IMR-90 (cell line): ENCODE results near the gene SLC39A11. TPM values are rescaled to one million over a fixed set of nuclear protein-coding genes. Genes with fewer than 3 reads are reported as not detected.

Experiments used
- ATAC-seq: fragments of 200-7000 bp; cut with Tn5 transposase; 2 replicates; pipeline ENCODE4 v1.9.1; 2020; ENCODE audit warnings: low read depth, mild to moderate bottlenecking, moderate library complexity
- BruUV-seq: library from RNA; stranded (reverse); fragments of 400-500 nt; replicated peaks from 2 replicates; lab custom pipeline; 2021; lab: Mats Ljungman, UMichigan
- CTCF ChIA-PET: fragments of 300-600 bp; formaldehyde crosslinking; extraction: SDS; loops from one replicate; lab custom pipeline; 2021; ENCODE audit warnings: antibody characterized with exemption; lab: Yijun Ruan, JAX
- POLR2A ChIA-PET: fragments of 300-600 bp; sonication (Branson Sonifier 250); formaldehyde crosslinking; loops from one replicate; lab custom pipeline; 2022; ENCODE audit warnings: antibody characterized with exemption; ENCODE audit not compliant: unreplicated experiment; lab: Charles Lee
- DNase-seq: peaks from one replicate; pipeline ENCODE4 v3.0.0; 2013
- H2AFZ ChIP-seq: replicated peaks from 2 replicates; pipeline ENCODE3; 2013; ENCODE audit warnings: low read length, mild to moderate bottlenecking; ENCODE audit not compliant: poor library complexity
- H2AK5ac ChIP-seq: 2 replicates; pipeline ENCODE4 v1.6.1; 2013; ENCODE audit warnings: low read depth, low read length, inconsistent platforms
- H2AK9ac ChIP-seq: replicated peaks from 2 replicates; pipeline ENCODE3; 2013; ENCODE audit warnings: mild to moderate bottlenecking, low read depth, low read length, moderate library complexity; ENCODE audit not compliant: poor library complexity
- H2BK120ac ChIP-seq: 2 replicates; pipeline ENCODE4 v1.6.1; 2013; ENCODE audit warnings: low read depth, low read length, inconsistent platforms
- H2BK15ac ChIP-seq: 3 replicates; pipeline ENCODE4 v1.6.1; 2013; ENCODE audit warnings: low read depth, low read length, inconsistent platforms
- H2BK20ac ChIP-seq: 2 replicates; pipeline ENCODE4 v1.6.1; 2013; ENCODE audit warnings: low read depth, mild to moderate bottlenecking, inconsistent platforms, low read length, moderate library complexity
- H2BK5ac ChIP-seq: 2 replicates; pipeline ENCODE4 v1.6.1; 2013; ENCODE audit warnings: mild to moderate bottlenecking, low read depth, low read length, inconsistent platforms; ENCODE audit not compliant: poor library complexity, severe bottlenecking
- H3K14ac ChIP-seq: replicated peaks from 2 replicates; pipeline ENCODE4 v1.6.1; 2013; ENCODE audit warnings: low read depth, low read length, inconsistent platforms
- H3K18ac ChIP-seq: 2 replicates; pipeline ENCODE4 v1.6.1; 2013; ENCODE audit warnings: low read depth, low read length, control low read depth
- H3K23ac ChIP-seq: 2 replicates; pipeline ENCODE4 v1.6.1; 2013; ENCODE audit warnings: low read depth, low read length, inconsistent platforms
- H3K27ac ChIP-seq: 2 replicates; pipeline ENCODE4 v1.5.1; 2013; ENCODE audit warnings: mild to moderate bottlenecking, control low read depth, low read length; ENCODE audit not compliant: insufficient read depth
- H3K27me3 ChIP-seq: 2 replicates; pipeline ENCODE4 v1.6.1; 2013; ENCODE audit warnings: low read length; ENCODE audit not compliant: control insufficient read depth, insufficient read depth
- H3K36me3 ChIP-seq: 2 replicates; pipeline ENCODE4 v1.6.1; 2013; ENCODE audit warnings: low read length, mixed read lengths; ENCODE audit not compliant: control insufficient read depth, insufficient read depth
- H3K4ac ChIP-seq: 2 replicates; pipeline ENCODE4 v1.6.1; 2013; ENCODE audit warnings: low read depth, low read length, inconsistent platforms
- H3K4me1 ChIP-seq: 2 replicates; pipeline ENCODE4 v1.6.1; 2013; ENCODE audit warnings: low read length, mixed read lengths; ENCODE audit not compliant: control insufficient read depth, insufficient read depth
- H3K4me2 ChIP-seq: 2 replicates; pipeline ENCODE4 v1.6.1; 2013; ENCODE audit warnings: low read depth, mild to moderate bottlenecking, control low read depth, low read length, moderate library complexity
- H3K4me3 ChIP-seq: 2 replicates; pipeline ENCODE4 v1.5.1; 2013; ENCODE audit warnings: low read depth, mild to moderate bottlenecking, control low read depth, low read length, moderate library complexity; ENCODE audit not compliant: insufficient read depth
- H3K56ac ChIP-seq: 2 replicates; pipeline ENCODE4 v1.6.1; 2013; ENCODE audit warnings: low read length, inconsistent platforms; ENCODE audit not compliant: insufficient read depth; ENCODE audit errors: extremely low read depth
- H3K79me1 ChIP-seq, 2 experiments: 2 replicates each; pipeline ENCODE4 v1.6.1; 2013; ENCODE audit warnings: low read length in 2 of 2, inconsistent platforms in 1 of 2, low read depth in 1 of 2
- H3K9ac ChIP-seq: 2 replicates; pipeline ENCODE4 v1.6.1; 2013; ENCODE audit warnings: low read depth, low read length, control low read depth
- H3K9me1 ChIP-seq: 2 replicates; pipeline ENCODE4 v1.6.1; 2013; ENCODE audit warnings: low read length, inconsistent platforms; ENCODE audit not compliant: insufficient read depth
- H3K9me3 ChIP-seq: 2 replicates; pipeline ENCODE4 v1.6.1; 2013; ENCODE audit warnings: low read length; ENCODE audit not compliant: control insufficient read depth, insufficient read depth
- H4K20me1 ChIP-seq: 2 replicates; pipeline ENCODE4 v1.6.1; 2013; ENCODE audit warnings: low read length, inconsistent platforms; ENCODE audit not compliant: insufficient read depth
- H4K5ac ChIP-seq: 2 replicates; pipeline ENCODE4 v1.6.1; 2013; ENCODE audit warnings: mild to moderate bottlenecking, low read depth, low read length, control low read depth
- H4K8ac ChIP-seq, 2 experiments: 2 replicates each; pipeline ENCODE4 v1.6.1; 2013; ENCODE audit warnings: low read depth in 2 of 2, low read length in 2 of 2, control low read depth in 1 of 2, inconsistent platforms in 1 of 2
- H4K91ac ChIP-seq: 2 replicates; pipeline ENCODE4 v1.6.1; 2013; ENCODE audit warnings: low read depth, low read length, inconsistent platforms; ENCODE audit not compliant: insufficient read depth
- MAFK ChIP-seq: IDR thresholded peaks from 2 replicates; pipeline ENCODE4 v1.6.1; 2012; ENCODE audit warnings: low read depth, low read length, improper control_type of control experiment
- MXI1 ChIP-seq: IDR thresholded peaks from 2 replicates; pipeline ENCODE4 v1.6.1; 2012; ENCODE audit warnings: low read depth, mild to moderate bottlenecking, low read length, moderate library complexity, borderline replicate concordance
- RFX5 ChIP-seq: IDR thresholded peaks from 2 replicates; pipeline ENCODE4 v1.8.0; 2012; ENCODE audit warnings: low read depth, mild to moderate bottlenecking, low read length, moderate library complexity
- WGBS, 2 experiments: methylation state at CpG; one replicate each; pipeline versions ENCODE4 v1.1.5 to v1.1.7; 2013; ENCODE audit warnings: missing lambda C conversion rate in 2 of 2; ENCODE audit not compliant: insufficient read length in 1 of 2; ENCODE audit errors: extremely low coverage in 2 of 2; 5-methylcytosine and 5-hydroxymethylcytosine counted together
- dilution Hi-C: fragments of 300-500 bp; cut with HindIII; formaldehyde crosslinking; loops from one replicate; pipeline ENCODE4 v1.14.3; 2018; ENCODE audit warnings: low sequenced_read_pairs; ENCODE audit not compliant: unreplicated experiment
- in situ Hi-C: fragments of 300-500 bp; cut with MboI; formaldehyde crosslinking; loops from 3 replicates; pipeline ENCODE4 v1.14.3; 2019; ENCODE audit warnings: low sequenced_read_pairs, inconsistent platforms, mixed read lengths
- intact Hi-C: fragments of 100-400 bp; cut with micrococcal nuclease; formaldehyde crosslinking; loops from 2 replicates; pipeline ENCODE4 v1.10.0; 2022
- polyA plus RNA-seq, 3 experiments: library from polyadenylated mRNA; depleted of rRNA; stranded (reverse); fragments of >200 nt; gene quantifications; 2 replicates each; pipeline ENCODE4 v1.2.3, GENCODE V29; 2012; ENCODE audit warnings: low replicate concordance in 1 of 3
- total RNA-seq: library from RNA; depleted of rRNA; stranded (reverse); fragments of >200 nt; gene quantifications from 2 replicates; pipeline ENCODE4 v1.2.3, GENCODE V29; 2012

The SLC39A11 gene
- total and polyA plus RNA-seq, 2 of the 4 experiments (the other 2 are of a cell fraction), result 8.8 to 14.3 TPM

DNA sequence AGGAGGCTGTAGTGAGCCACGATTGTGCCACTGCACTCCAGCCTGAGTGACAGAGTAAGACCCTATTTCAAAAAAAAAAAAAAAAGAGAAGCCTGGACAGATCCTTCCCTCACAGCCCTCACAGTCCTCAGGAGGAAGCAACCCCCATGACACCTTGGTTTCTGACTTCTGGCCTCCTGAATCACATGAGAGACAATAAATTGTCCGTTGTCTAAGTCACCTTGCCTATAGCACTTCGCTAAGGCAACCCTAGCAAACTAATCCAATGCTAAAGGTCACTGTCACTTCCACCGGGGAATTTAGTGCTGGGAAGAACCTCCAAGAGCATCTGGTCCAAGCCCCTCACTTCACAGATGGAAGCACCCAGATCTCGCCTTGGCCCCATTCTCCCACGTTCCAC lies 18.9 kb upstream of the SLC39A11 start:
- H2BK20ac ChIP-seq, result no peak overlapping the region
- no peak overlapping the region for H3K18ac ChIP-seq
- no peak overlapping the region for H4K5ac ChIP-seq
- intact Hi-C loops (no loop called here), in situ Hi-C loops (no loop called here), dilution Hi-C loops (no loop called here)
- no peak overlapping the region for H3K4me3 ChIP-seq
- no peaks in the 10 kb centered on the region for H3K36me3 ChIP-seq
- no peaks in the 10 kb centered on the region for H4K20me1 ChIP-seq
- no peak overlapping the region for H3K4ac ChIP-seq
- H3K27ac ChIP-seq, result no peak overlapping the region
- no peak overlapping the region for H3K4me2 ChIP-seq
- H2BK15ac ChIP-seq, result no peak overlapping the region
- no peaks in the 10 kb centered on the region for H3K9me3 ChIP-seq
- H3K56ac ChIP-seq, result no peak overlapping the region
- H2AFZ ChIP-seq, result no peak overlapping the region
- no TSS peak for BruUV-seq
- no peak overlapping the region for H2AK9ac ChIP-seq
- no peak overlapping the region for H2BK5ac ChIP-seq
- 79% methylated on average over 3 of the region's 6 CpGs; no CpG with 5 or more reads in 1 of the 2 experiments for WGBS, 2 experiments
- no peak overlapping the region for H4K91ac ChIP-seq
- TF ChIP-seq MXI1 (no peak), RFX5 (no peak), MAFK (no peak)
- peaks cover 2% of the 10 kb centered on the region; the same call in 1 of the 2 replicates for H3K27me3 ChIP-seq
- no peak overlapping the region for H2AK5ac ChIP-seq
- no peak overlapping the region for H4K8ac ChIP-seq
- DNase-seq (no peak), ATAC-seq (no peak)
- CTCF ChIA-PET, result interaction anchor here (0.6 kb wide), 1 partner anchor 9 kb away, joined by 3 read pairs; no protein-coding TSS in a partner anchor
- no peak overlapping the region for H2BK120ac ChIP-seq
- no peak overlapping the region for H3K23ac ChIP-seq
- no peak overlapping the region for H3K9ac ChIP-seq
- POLR2A ChIA-PET, result no interaction called here
- no peaks in the 10 kb centered on the region for H3K4me1 ChIP-seq
- H3K79me1 ChIP-seq, result no peaks in the 10 kb centered on the region
- no peak overlapping the region for H3K14ac ChIP-seq
- no peaks in the 10 kb centered on the region for H3K9me1 ChIP-seq
